ENCODE measurements around the gene MATN4.

GRCh38 chr20:45315672-45316071 lies 7.6 kb upstream of the MATN4 start:
- TF ChIP-seq, protein P1, sequence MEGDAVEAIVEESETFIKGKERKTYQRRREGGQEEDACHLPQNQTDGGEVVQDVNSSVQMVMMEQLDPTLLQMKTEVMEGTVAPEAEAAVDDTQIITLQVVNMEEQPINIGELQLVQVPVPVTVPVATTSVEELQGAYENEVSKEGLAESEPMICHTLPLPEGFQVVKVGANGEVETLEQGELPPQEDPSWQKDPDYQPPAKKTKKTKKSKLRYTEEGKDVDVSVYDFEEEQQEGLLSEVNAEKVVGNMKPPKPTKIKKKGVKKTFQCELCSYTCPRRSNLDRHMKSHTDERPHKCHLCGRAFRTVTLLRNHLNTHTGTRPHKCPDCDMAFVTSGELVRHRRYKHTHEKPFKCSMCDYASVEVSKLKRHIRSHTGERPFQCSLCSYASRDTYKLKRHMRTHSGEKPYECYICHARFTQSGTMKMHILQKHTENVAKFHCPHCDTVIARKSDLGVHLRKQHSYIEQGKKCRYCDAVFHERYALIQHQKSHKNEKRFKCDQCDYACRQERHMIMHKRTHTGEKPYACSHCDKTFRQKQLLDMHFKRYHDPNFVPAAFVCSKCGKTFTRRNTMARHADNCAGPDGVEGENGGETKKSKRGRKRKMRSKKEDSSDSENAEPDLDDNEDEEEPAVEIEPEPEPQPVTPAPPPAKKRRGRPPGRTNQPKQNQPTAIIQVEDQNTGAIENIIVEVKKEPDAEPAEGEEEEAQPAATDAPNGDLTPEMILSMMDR (IDR thresholded peaks at IDR 0.05 in 4 of 5, conservative IDR thresholded peaks at IDR 0.05 in 1 of 5) = no peak
- no peak for TF ChIP-seq POLR2A (IDR thresholded peaks at IDR 0.05)
